Measurements from ENCODE around the gene CAB39L.

CAB39L gene

DNA sequence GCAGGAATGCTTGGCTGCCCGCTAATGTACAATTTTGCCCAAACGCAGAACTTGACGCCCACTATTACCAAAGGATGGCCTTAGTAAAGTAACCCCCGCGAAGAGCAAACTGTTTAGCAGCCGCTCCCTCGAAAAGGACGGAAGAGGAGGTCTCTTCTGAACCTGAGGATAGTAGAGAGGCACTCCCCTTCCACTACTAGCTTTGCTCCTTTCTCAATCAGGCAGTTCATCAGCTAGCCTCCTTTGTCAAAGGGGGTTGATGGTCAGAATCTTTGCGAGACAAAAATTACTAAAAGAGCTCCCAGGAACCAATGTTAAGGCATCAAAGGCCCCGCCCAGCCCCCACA, 534 bp downstream of the CAB39L start:
- in situ Hi-C loops (cut with HindIII; ENCODE audit: low sequenced_read_pairs): loop anchor here (25.0 kb wide), 1 partner anchor 169 kb away; no protein-coding TSS in a partner anchor

- in situ Hi-C loops (cut with HindIII; ENCODE audit: low sequenced_read_pairs): loop anchor here (25.0 kb wide), 1 partner anchor 170 kb away; no protein-coding TSS in a partner anchor
These were observed 2.0 kb downstream of the CAB39L start for GRCh38 chr13:49441846-49442245.

- in situ Hi-C loops (cut with HindIII; ENCODE audit: low sequenced_read_pairs): loop anchor here (25.0 kb wide), 1 partner anchor 171 kb away; no protein-coding TSS in a partner anchor
These were observed 2.6 kb downstream of the CAB39L start for GRCh38 chr13:49441312-49441711.

DNA sequence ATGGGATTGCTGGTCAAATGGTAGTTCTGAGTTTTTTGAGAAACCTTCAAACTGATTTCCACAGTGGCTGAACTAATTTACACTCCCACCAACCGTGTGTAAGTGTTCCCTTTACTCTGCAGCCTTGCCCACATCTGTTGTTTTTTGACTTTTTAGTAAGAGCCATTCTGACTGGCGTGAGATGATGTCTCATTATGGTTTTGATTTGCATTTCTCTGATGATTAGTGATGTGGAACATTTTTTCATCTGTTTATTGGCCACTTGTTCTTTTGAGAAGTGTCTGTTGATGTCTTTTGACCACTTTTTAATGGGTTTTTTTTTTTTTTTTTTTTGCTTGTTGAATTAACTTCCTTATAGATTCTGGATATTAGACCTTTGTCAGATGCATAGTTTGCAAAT, 4.3 kb downstream of the CAB39L start:
- in situ Hi-C loops (cut with HindIII; ENCODE audit: low sequenced_read_pairs): loop anchor here (25.0 kb wide), 1 partner anchor 173 kb away; no protein-coding TSS in a partner anchor

- in situ Hi-C loops (cut with HindIII; ENCODE audit: low sequenced_read_pairs): loop anchor here (25.0 kb wide), 1 partner anchor 175 kb away; no protein-coding TSS in a partner anchor
These were observed 6.2 kb downstream of the CAB39L start for GRCh38 chr13:49437705-49438104.

GRCh38 chr13:49436890-49437289, 7.0 kb downstream of the CAB39L start:
- in situ Hi-C loops (cut with HindIII; ENCODE audit: low sequenced_read_pairs): loop anchor here (25.0 kb wide), 1 partner anchor 175 kb away; no protein-coding TSS in a partner anchor

- in situ Hi-C loops (cut with HindIII; ENCODE audit: low sequenced_read_pairs): loop anchor here (25.0 kb wide), 1 partner anchor 176 kb away; no protein-coding TSS in a partner anchor
These were observed 7.9 kb downstream of the CAB39L start for GRCh38 chr13:49435992-49436391.

GRCh38 chr13:49429121-49429520, 14.7 kb downstream of the CAB39L start:
- in situ Hi-C loops (cut with HindIII; ENCODE audit: low sequenced_read_pairs): loop anchor here (25.0 kb wide), 1 partner anchor 183 kb away; no protein-coding TSS in a partner anchor

GRCh38 chr13:49428041-49428763, 15.7 kb downstream of the CAB39L start:
- in situ Hi-C loops (cut with HindIII; ENCODE audit: low sequenced_read_pairs): loop anchor here (25.0 kb wide), 1 partner anchor 184 kb away; no protein-coding TSS in a partner anchor

- in situ Hi-C loops (cut with HindIII; ENCODE audit: low sequenced_read_pairs): no loop called here
These were observed 19.8 kb downstream of the CAB39L start for GRCh38 chr13:49424011-49424560.

DNA sequence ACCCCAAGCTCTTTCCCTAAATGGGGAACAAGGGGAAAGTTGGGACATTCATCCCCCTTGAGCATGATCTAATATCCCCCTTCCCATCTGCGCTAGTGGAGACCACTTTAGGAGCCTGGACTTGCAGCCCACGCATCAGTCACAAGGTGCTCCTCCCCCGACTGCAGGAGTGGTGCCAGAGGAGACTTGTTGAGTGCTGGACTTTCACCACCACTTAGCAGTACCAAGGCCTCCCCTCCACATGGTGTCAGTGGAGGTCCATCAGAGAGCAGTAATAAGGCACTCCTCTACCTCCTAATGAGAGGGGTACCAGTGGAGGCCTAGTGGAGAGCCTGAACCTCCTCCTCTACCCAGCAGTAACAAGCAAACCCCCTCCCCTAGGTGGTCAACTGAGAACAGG, 22.5 kb downstream of the CAB39L start:
- in situ Hi-C loops (cut with HindIII; ENCODE audit: low sequenced_read_pairs): no loop called here

- in situ Hi-C loops (cut with HindIII; ENCODE audit: low sequenced_read_pairs): no loop called here
These were observed 24.6 kb downstream of the CAB39L start for GRCh38 chr13:49419276-49419675.

DNA sequence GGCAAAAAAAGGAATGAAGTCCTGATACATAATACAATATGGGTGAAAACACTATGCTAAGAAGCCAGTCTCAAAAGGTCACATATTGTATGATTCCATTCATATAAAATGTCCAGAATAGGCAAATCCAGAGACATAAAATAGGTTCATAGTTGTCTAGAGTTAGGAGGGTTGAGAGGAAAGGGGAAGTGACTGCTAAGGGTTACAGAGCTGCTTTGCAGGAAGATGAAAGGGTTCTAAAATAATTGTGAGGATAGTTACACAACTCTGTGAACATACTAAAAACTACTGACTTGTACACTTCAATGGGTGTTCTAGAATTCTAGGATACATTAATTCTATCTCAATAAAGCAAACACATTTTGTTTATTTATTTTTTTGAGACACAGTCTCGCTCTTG, 25.7 kb downstream of the CAB39L start:
- in situ Hi-C loops (cut with HindIII; ENCODE audit: low sequenced_read_pairs): no loop called here

DNA sequence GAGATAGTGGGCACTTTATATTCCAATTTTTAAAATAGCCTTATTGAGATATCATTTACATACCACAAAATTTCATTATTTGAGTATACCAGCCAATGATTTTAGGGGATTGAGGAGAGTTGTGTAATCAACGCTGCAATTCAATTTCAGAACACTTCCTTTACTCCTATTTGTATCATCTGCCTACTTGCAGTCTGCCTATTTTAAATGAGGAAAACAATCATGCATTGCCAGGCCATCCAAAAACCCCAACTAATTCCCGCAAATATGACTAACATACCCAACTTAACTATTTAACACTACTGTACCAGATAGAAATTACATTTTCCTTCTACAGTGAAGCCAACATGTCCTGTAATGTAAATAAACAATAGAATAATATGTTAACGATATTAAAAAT, 26.7 kb downstream of the CAB39L start:
- in situ Hi-C loops (cut with HindIII; ENCODE audit: low sequenced_read_pairs): no loop called here

DNA sequence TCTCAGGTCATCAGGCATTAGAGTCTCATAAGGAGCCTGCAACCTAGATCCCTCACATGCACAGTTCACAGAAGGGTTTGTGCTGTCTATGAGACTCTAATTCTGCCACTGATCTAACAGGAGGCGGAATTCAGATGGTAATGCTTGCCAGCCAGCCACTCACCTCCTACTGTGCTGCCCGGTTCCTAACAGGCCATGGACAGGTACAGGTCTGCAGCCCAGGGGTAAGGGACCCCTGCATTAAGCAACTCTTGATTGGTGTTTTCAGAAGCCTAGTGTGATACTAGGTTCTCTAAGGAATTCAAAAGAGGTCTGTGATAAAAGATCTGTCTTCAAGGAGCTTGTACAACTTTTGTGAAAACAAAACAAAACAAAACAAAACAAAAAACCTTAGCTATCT, 31.1 kb downstream of the CAB39L start:
- in situ Hi-C loops (cut with HindIII; ENCODE audit: low sequenced_read_pairs): no loop called here

DNA sequence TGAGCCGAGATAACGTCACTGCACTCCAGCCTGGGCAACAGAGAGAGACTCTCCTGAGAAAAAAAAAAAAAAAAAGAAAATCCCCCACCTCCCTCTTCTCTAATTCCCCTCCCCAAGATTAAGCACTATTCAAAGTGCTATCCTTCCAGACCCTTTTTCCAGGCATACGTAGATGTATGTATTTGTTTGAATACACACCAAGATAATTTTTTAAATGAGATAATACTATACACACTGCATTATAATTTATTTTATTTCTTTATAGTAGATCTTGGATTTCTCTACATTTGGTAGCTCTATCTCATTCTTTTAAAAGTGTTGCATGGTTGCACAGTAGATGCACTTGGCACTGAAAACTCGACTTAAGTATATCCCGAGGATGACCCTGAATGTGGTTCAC, 32.5 kb downstream of the CAB39L start:
- in situ Hi-C loops (cut with HindIII; ENCODE audit: low sequenced_read_pairs): no loop called here

DNA sequence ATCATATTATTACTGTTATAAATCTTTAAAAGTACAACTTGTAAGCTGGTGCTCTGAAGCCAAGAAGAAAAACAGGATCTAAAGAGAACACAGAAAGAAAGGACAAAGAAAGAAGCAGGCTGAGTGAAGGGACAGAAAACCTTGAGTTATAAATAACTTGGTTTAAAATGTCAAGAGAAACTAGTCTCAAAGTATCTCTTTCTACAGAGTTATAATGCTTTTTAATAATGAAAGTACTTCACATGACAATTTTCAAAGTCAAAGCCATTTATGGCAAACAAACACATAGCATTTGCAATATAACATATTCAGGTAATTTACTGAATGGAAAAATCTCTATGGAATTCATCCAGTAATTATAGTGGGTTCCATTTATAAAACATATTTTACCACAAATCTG, 33.4 kb downstream of the CAB39L start:
- in situ Hi-C loops (cut with HindIII; ENCODE audit: low sequenced_read_pairs): no loop called here

GRCh38 chr13:49410006-49410405, 33.9 kb downstream of the CAB39L start:
- in situ Hi-C loops (cut with HindIII; ENCODE audit: low sequenced_read_pairs): no loop called here

DNA sequence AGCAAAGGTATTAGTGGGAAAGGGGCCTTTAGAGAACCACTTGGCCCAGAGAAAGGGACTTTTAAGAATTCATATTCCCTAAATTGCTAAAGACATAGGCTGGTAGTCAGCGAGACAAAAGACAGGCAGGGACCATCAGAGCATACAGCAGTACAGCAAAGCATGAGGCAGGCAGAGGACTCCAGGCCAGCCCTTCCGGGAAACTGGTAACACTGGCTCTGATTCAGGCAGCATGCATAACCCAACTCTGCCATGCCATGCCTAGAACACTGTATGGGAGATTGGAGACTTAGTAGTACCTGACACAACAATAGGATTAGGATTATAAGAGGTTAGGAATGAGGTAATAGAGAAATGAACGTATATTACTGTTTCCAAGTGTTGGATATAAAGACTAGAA, 34.9 kb downstream of the CAB39L start:
- in situ Hi-C loops (cut with HindIII; ENCODE audit: low sequenced_read_pairs): no loop called here

GRCh38 chr13:49407936-49408335, 35.9 kb downstream of the CAB39L start:
- in situ Hi-C loops (cut with HindIII; ENCODE audit: low sequenced_read_pairs): no loop called here

DNA sequence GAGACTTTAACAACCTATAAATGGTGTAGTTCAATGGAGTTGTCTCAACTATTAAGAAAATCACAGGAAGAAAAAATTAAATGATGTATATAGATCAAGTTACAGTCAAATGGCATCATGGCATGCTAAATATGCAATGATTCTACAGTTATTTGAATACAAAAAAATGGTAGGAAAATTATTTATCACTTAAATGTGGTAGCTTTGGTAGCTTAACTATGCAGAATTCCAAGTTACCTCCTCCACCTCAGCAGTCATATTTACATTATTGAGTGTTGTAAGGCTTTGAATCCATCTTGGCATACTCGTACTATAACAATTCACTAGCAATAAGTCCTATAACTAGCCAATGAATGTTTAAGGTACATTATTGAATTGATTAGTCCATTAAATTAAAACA, 36.8 kb downstream of the CAB39L start:
- in situ Hi-C loops (cut with HindIII; ENCODE audit: low sequenced_read_pairs): no loop called here

GRCh38 chr13:49404703-49405020, 39.2 kb downstream of the CAB39L start:
- in situ Hi-C loops (cut with HindIII; ENCODE audit: low sequenced_read_pairs): no loop called here
